Measurements from ENCODE around the gene SLC29A4. TPM values are rescaled to one million over a fixed set of nuclear protein-coding genes. Genes with fewer than 3 reads are reported as not detected.

Gene SLC29A4
- total and polyA plus RNA-seq, 2 of the 8 experiments (the other 6 are each of a cell fraction or from before 2014, with no cell fraction given): 6.9 to 15.1 TPM

GRCh38 chr7:5337047-5337446, 54.3 kb downstream of the SLC29A4 start:
- Histone ChIP-seq H3K9ac (replicated peaks in 1 of 4; ENCODE audit: extremely low read depth in 1 of 4, low read depth in 3 of 4, low read length in 3 of 4) (no peak overlapping the region), H3K56ac (replicated peaks; ENCODE audit: insufficient read length, low read depth, low read length) (no peak overlapping the region), H3K36me3 (ENCODE audit: control insufficient read depth in 2 of 4, insufficient read depth in 4 of 4, low read length in 3 of 4) (no peaks in the 10 kb centered on the region), H3K4ac (replicated peaks; ENCODE audit: insufficient read length, low read depth, low read length) (no peak overlapping the region), H3K14ac (ENCODE audit: insufficient read length) (no peak overlapping the region), H3K23ac (ENCODE audit: insufficient read length) (no peak overlapping the region), H3K27me3 (replicated peaks in 1 of 4; ENCODE audit: control insufficient read depth in 3 of 4, extremely low read depth in 1 of 4, insufficient read depth in 3 of 4, low read length in 3 of 4) (no peaks in the 10 kb centered on the region), H3K79me1 (ENCODE audit: low read depth, low read length) (no peaks in the 10 kb centered on the region), H3K27ac (ENCODE audit: low read depth, low read length) (no peak overlapping the region), H2BK5ac (ENCODE audit: low read depth, low read length) (no peak overlapping the region), H2BK12ac (ENCODE audit: low read depth, low read length) (no peak overlapping the region), H3K23me2 (ENCODE audit: low read depth, low read length) (no peaks in the 10 kb centered on the region), H4K5ac (ENCODE audit: insufficient read length, low read depth, low read length) (no peak overlapping the region), H2BK120ac (replicated peaks; ENCODE audit: low read depth, low read length) (no peak overlapping the region), H3K4me2 (ENCODE audit: insufficient read depth in 1 of 2, low read depth in 2 of 2, low read length in 2 of 2) (no peak overlapping the region), H2BK15ac (ENCODE audit: low read length) (no peak overlapping the region), H3K4me3 (ENCODE audit: extremely low read depth in 1 of 4, insufficient read depth in 2 of 4, low read depth in 3 of 4, low read length in 4 of 4) (no peak overlapping the region), H3K9me3 (ENCODE audit: insufficient read depth in 2 of 2, low read depth in 1 of 2, low read length in 1 of 2) (no peaks in the 10 kb centered on the region; a peak in 1 of 4 replicates), H4K8ac (ENCODE audit: extremely low read depth, insufficient read depth, low read length) (no peak overlapping the region), H2BK20ac (ENCODE audit: low read length) (no peak overlapping the region), H2AK5ac (ENCODE audit: low read depth, low read length) (no peak overlapping the region), H4K91ac (replicated peaks; ENCODE audit: insufficient read length, low read length) (no peak overlapping the region), H3K18ac (ENCODE audit: extremely low read depth, low read length) (no peak overlapping the region), H3K79me2 (ENCODE audit: control insufficient read depth in 1 of 2, insufficient read depth in 2 of 2, low read length in 2 of 2) (no peaks in the 10 kb centered on the region), H2AFZ (ENCODE audit: low read length) (no peak overlapping the region), H4K20me1 (replicated peaks in 1 of 2; ENCODE audit: control insufficient read depth in 1 of 2, insufficient read depth in 2 of 2, low read length in 2 of 2) (no peaks in the 10 kb centered on the region), H3K4me1 (replicated peaks in 1 of 4; ENCODE audit: control insufficient read depth in 3 of 4, insufficient read depth in 4 of 4, low read length in 3 of 4) (peaks cover 0 to 4% (median 0%) of the 10 kb centered on the region in 4 experiments; a peak in 1 of 7 replicates)
- no peak for FAIRE-seq
- CTCF ChIA-PET (ENCODE audit: partially characterized antibody): no interaction called here
- TF ChIP-seq SRF (IDR thresholded peaks at IDR 0.05; ENCODE audit: low read depth, low read length) (no peak), ASH2L (IDR thresholded peaks at IDR 0.05; ENCODE audit: low read length) (no peak), RXRA (IDR thresholded peaks at IDR 0.05; ENCODE audit: insufficient read depth, low read depth, low read length) (no peak), SUZ12 (IDR thresholded peaks at IDR 0.05; ENCODE audit: low read length) (no peak), SIX5 (IDR thresholded peaks at IDR 0.05; ENCODE audit: low read depth, low read length) (no peak), GTF2F1 (IDR thresholded peaks at IDR 0.05; ENCODE audit: borderline replicate concordance, low read depth, low read length) (no peak), POLR2AphosphoS5 (IDR thresholded peaks at IDR 0.05; ENCODE audit: low read depth, low read length) (no peak), RAD21 (IDR thresholded peaks at IDR 0.05 in 1 of 2, conservative IDR thresholded peaks at IDR 0.05 in 1 of 2; ENCODE audit: low read depth in 2 of 2, low read length in 2 of 2) (no peak), SIN3A (conservative IDR thresholded peaks at IDR 0.05 in 1 of 2, IDR thresholded peaks at IDR 0.05 in 1 of 2; ENCODE audit: low read depth in 1 of 2, low read length in 2 of 2) (no peak), ZNF274 (IDR thresholded peaks at IDR 0.05; ENCODE audit: borderline replicate concordance, extremely low read depth, low read length) (no peak)
- POLR2A ChIA-PET (ENCODE audit: partially characterized antibody): no interaction called here
- DNase-seq (ENCODE audit: low read depth in 1 of 2, low spot score in 2 of 2): no peak
- WGBS, 2 experiments (ENCODE audit: extremely low coverage in 1 of 2, insufficient coverage in 1 of 2, insufficient read length in 1 of 2, insufficient replicate concordance in 2 of 2, low coverage in 1 of 2, low lambda C conversion rate in 2 of 2, missing lambda C conversion rate in 1 of 2): 96% methylated on average over 11 of the region's 11 CpGs; no CpG with 5 or more reads in 1 of the 2 experiments
